WERI-Rb-1 (cell line): ENCODE measurements around the gene DDX27.

Source experiments
- DNase-seq: peaks from one replicate; pipeline ENCODE4 v3.0.0-alpha.2; 2020
- H3K27ac ChIP-seq: fragments of 250-450 bp; sonication (Bioruptor Pico); 2 replicates; pipeline ENCODE4 v1.5.1; 2020; ENCODE audit warnings: mild to moderate bottlenecking, moderate library complexity
- H3K27me3 ChIP-seq: fragments of 250-450 bp; sonication (Bioruptor Pico); 2 replicates; pipeline ENCODE4 v1.5.1; 2021; ENCODE audit warnings: mild to moderate bottlenecking, low read depth, moderate library complexity; ENCODE audit not compliant: insufficient read depth, severe bottlenecking
- H3K36me3 ChIP-seq: fragments of 250-450 bp; sonication (Bioruptor Pico); 2 replicates; pipeline ENCODE4 v1.5.1; 2020; ENCODE audit warnings: mild to moderate bottlenecking, moderate library complexity
- H3K4me3 ChIP-seq: 2 replicates; pipeline ENCODE4 v1.5.1; 2011; ENCODE audit warnings: low read depth, mild to moderate bottlenecking, control low read depth, low read length
- H3K9me3 ChIP-seq: fragments of 250-450 bp; sonication (Bioruptor Pico); 2 replicates; pipeline ENCODE4 v1.5.1; 2021; ENCODE audit warnings: mild to moderate bottlenecking, moderate library complexity; ENCODE audit not compliant: severe bottlenecking
- CTCF ChIP-seq: IDR thresholded peaks from 2 replicates; pipeline ENCODE4 v1.5.1; 2011; ENCODE audit warnings: low read depth, mild to moderate bottlenecking, control low read depth, inconsistent platforms, low read length

The DDX27 gene

GRCh38 chr20:49228676-49229075 is 9.5 kb downstream of the DDX27 start:
- Histone ChIP-seq H3K36me3 (peaks cover 74% of the 10 kb centered on the region), H3K4me3 (no peak overlapping the region), H3K27ac (no peak overlapping the region), H3K9me3 (no peaks in the 10 kb centered on the region), H3K27me3 (no peaks in the 10 kb centered on the region)
- no peak for TF ChIP-seq CTCF
- no peak for DNase-seq

GRCh38 chr20:49229381-49229780 is 10.2 kb downstream of the DDX27 start:
- Histone ChIP-seq H3K27ac (no peak overlapping the region; the same call in 1 of the 2 replicates), H3K36me3 (peaks cover 77% of the 10 kb centered on the region), H3K4me3 (no peak overlapping the region), H3K27me3 (no peaks in the 10 kb centered on the region), H3K9me3 (no peaks in the 10 kb centered on the region)
- TF ChIP-seq CTCF = no peak
- DNase-seq = no peak

GRCh38 chr20:49230021-49230420 is 10.8 kb downstream of the DDX27 start:
- Histone ChIP-seq H3K9me3 (no peaks in the 10 kb centered on the region), H3K27ac (peak overlapping the region; percentile 87), H3K36me3 (peaks cover 77% of the 10 kb centered on the region), H3K4me3 (no peak overlapping the region), H3K27me3 (no peaks in the 10 kb centered on the region)
- TF ChIP-seq CTCF = peak; percentile 9; the same call in 1 of the 2 replicates
- peak; percentile 46 for DNase-seq

- DNase-seq = peak; percentile 93
- Histone ChIP-seq H3K27ac (peak overlapping the region; percentile 87), H3K9me3 (no peaks in the 10 kb centered on the region), H3K27me3 (no peaks in the 10 kb centered on the region), H3K36me3 (peaks cover 80% of the 10 kb centered on the region), H3K4me3 (no peak overlapping the region)
- TF ChIP-seq CTCF = no peak
Measured at GRCh38 chr20:49230561-49231133, 11.4 kb downstream of the DDX27 start.

- Histone ChIP-seq H3K27me3 (no peaks in the 10 kb centered on the region), H3K36me3 (peaks cover 78% of the 10 kb centered on the region), H3K27ac (peak overlapping the region; percentile 87), H3K9me3 (no peaks in the 10 kb centered on the region), H3K4me3 (no peak overlapping the region)
- no peak for TF ChIP-seq CTCF
- DNase-seq = no peak
Measured at GRCh38 chr20:49231471-49231870, 12.3 kb downstream of the DDX27 start.

- H3K27me3 ChIP-seq = no peaks in the 10 kb centered on the region
- peaks cover 82% of the 10 kb centered on the region for H3K36me3 ChIP-seq
- no peak for DNase-seq
- no peaks in the 10 kb centered on the region for H3K9me3 ChIP-seq
- no peak overlapping the region for H3K4me3 ChIP-seq
- H3K27ac ChIP-seq = no peak overlapping the region
- no peak for TF ChIP-seq CTCF
Measured at GRCh38 chr20:49233226-49233625, 14.0 kb downstream of the DDX27 start.
